GM10266 (cell line): ENCODE measurements around the gene PEX3.

Experiments used
- DNase-seq: peaks from one replicate; pipeline ENCODE4 v3.0.0; 2012; ENCODE audit errors: extremely low spot score
- CTCF ChIP-seq: IDR thresholded peaks from 2 replicates; pipeline ENCODE4 v1.5.1; 2012; ENCODE audit warnings: mild to moderate bottlenecking, low read depth; ENCODE audit not compliant: control insufficient read depth, insufficient read depth; ENCODE audit errors: missing control alignments

Gene PEX3

GRCh38 chr6:143490775-143491174, 40.2 kb downstream of the PEX3 start:
- DNase-seq: no peak
- no peak for TF ChIP-seq CTCF

GRCh38 chr6:143496974-143497373, 46.4 kb downstream of the PEX3 start:
- no peak for TF ChIP-seq CTCF
- no peak for DNase-seq

GRCh38 chr6:143498428-143498827, 47.8 kb downstream of the PEX3 start:
- no peak for TF ChIP-seq CTCF
- no peak for DNase-seq

- no peak for DNase-seq
Observed at GRCh38 chr6:143501851-143502250, 51.2 kb downstream of the PEX3 start.

GRCh38 chr6:143504369-143504768, 53.8 kb downstream of the PEX3 start:
- no peak for DNase-seq
- no peak for TF ChIP-seq CTCF

More at GRCh38 chr6:143501851-143502250, 51.2 kb downstream of the PEX3 start:
- TF ChIP-seq CTCF: no peak

- DNase-seq: no peak
- no peak for TF ChIP-seq CTCF
Observed at GRCh38 chr6:143505111-143505510, 54.5 kb downstream of the PEX3 start.

- no peak for TF ChIP-seq CTCF
- no peak for DNase-seq
Observed at GRCh38 chr6:143505537-143505936, 54.9 kb downstream of the PEX3 start.
